ENCODE measurements around the gene RFXANK. TPM values are rescaled to one million over a fixed set of nuclear protein-coding genes. Genes with fewer than 3 reads are reported as not detected.
"Not testable (repeated sequence)": the region's sequence is repeated elsewhere in the genome, so short reads cannot be mapped to it uniquely, and the experiment has no call there.

The RFXANK gene
- total RNA-seq, 2 donors from 2014 or later, result 88.2 to 122 TPM

DNA sequence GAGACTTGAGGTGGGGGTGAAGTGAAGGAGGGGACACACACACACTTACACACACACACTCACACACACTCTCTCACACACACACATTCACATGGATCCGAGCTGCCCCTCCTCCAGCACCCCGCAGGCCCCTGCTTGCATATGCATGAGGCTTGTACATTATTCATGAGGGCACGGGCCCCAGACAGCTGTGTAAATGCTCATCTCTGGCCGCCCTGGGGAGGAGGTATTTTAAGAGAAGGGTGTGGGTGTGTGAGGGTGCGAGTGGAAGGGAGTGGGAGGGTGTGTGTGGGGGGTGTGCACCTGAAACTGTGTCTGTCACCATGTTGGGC lies 22.1 kb downstream of the RFXANK start:
- no peak for DNase-seq (ENCODE audit: low spot score in 2 of 2)
- Mint-ChIP-seq H3K27ac (no peak overlapping the region), H3K9me3 (no peaks in the 10 kb centered on the region), H3K36me3 (peaks cover 0 to 5% of the 10 kb centered on the region in 2 donors)
- ATAC-seq, result no peak

DNA sequence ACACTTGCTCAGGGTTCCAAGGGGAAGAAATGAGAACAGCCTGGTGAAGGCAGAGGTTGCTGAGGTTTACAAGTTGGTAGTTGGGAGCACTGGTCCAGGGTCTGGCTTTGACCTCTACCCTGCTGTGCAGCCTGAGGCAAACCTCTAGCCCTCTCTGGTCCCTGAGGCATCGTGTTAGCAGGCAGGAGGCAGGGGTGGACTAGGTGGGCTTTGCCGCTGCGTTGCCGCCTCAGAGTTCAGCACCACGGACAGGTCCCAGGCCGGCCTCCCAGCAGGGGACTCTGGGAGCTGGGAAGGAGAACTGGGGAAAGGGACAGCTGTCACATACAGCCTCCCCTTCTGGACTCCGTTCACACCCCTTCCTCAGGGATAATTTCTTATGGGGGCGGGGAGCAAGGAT lies 22.8 kb downstream of the RFXANK start:
- H3K36me3 Mint-ChIP-seq, result peaks cover 0 to 5% of the 10 kb centered on the region in 2 donors
- ATAC-seq (no peak), DNase-seq (ENCODE audit: low spot score in 2 of 2) (peak in 1 of 2 donors; percentile 46)
- H3K27ac Mint-ChIP-seq, result no peak overlapping the region
- H3K9me3 Mint-ChIP-seq, result no peaks in the 10 kb centered on the region

DNA sequence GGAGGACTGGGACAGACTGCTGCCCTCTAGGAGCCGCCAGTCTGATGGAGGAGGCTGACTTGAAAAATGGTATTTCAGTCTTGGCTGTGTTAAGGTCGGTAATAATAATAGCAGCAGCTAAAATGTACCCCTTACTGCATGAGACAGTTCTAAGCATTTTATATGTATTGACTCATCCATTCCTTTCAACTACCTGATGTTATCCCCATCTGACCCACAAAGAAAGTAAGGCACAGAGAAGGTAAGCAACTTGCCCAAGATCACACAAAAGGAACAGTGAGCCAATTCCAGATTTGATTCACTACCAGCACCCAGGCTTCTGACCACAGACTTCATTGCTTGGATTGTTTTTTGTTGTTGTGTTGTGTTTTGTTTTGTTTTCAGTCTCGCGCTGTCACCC lies 23.7 kb downstream of the RFXANK start:
- DNase-seq (ENCODE audit: low spot score in 2 of 2) (no peak), ATAC-seq (peak; percentile 43 to 77)
- Mint-ChIP-seq H3K36me3 (peaks cover 0 to 5% of the 10 kb centered on the region in 2 donors), H3K27ac (no peak overlapping the region), H3K9me3 (no peaks in the 10 kb centered on the region)

DNA sequence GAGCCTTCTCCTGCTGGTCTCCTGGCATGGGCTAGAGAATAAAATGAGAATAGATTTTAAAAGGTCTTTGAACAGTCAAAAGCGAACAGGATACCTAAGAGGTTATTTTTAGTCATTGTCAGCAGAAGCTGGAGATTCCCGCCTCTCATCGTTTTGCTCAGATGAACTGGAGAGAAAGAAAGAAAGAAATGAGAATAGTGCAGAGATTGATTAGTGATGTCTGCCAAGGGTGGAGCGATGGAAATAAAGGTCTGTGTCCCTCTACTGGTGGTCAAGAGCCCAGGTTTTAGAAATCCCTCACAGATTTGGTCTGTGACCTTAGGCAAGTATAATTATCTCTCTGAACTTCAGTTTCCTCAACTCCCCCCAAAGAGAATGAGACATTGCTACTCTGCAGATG lies 25.0 kb downstream of the RFXANK start:
- no peak for DNase-seq (ENCODE audit: low spot score in 2 of 2)
- Mint-ChIP-seq H3K9me3 (no peaks in the 10 kb centered on the region), H3K27ac (no peak overlapping the region), H3K36me3 (peaks cover 0 to 5% of the 10 kb centered on the region in 2 donors)
- no peak for ATAC-seq

DNA sequence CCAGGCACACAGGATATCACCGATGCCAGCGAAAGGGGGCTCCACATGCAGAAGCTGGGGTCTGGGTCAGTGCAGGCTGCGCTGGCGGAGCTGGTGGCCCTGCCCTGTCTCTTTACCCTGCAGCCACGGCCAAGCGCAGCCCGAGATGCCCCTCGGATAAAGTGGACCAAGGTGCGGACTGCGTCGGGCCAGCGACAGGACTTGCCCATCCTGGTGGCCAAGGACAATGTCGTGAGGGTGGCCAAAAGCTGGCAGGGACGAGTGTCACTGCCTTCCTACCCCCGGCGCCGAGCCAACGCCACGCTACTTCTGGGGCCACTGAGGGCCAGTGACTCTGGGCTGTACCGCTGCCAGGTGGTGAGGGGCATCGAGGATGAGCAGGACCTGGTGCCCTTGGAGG lies 26.9 kb downstream of the RFXANK start:
- DNase-seq (ENCODE audit: low spot score in 2 of 2) (no peak), ATAC-seq (no peak)
- no peaks in the 10 kb centered on the region for H3K36me3 Mint-ChIP-seq

DNA sequence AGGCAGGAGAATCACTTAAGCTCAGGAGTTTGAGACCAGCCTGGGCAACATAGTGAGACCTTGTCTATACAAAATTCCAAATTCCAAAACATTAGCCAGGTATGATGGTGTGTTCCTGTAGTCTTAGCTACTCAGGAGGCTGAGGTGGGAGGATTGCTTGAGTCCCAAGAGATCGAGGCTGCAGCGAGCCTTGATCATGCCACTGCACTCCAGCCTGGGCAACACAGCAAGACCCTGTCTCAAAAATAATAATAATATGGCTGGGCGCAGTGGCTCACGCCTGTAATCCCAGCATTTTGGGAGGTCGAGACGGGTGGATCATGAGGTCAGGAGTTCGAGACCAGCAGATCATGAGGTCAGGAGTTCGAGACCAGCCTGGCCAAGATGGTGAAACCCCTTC lies 28.9 kb downstream of the RFXANK start:
- not testable (repeated sequence) for H3K9me3 Mint-ChIP-seq; H3K36me3 Mint-ChIP-seq; ATAC-seq; H3K27ac Mint-ChIP-seq; DNase-seq (ENCODE audit: low spot score in 2 of 2)

More for the DNA sequence above, 26.9 kb downstream of the RFXANK start:
- no peak overlapping the region for H3K27ac Mint-ChIP-seq
- no peaks in the 10 kb centered on the region for H3K9me3 Mint-ChIP-seq

DNA sequence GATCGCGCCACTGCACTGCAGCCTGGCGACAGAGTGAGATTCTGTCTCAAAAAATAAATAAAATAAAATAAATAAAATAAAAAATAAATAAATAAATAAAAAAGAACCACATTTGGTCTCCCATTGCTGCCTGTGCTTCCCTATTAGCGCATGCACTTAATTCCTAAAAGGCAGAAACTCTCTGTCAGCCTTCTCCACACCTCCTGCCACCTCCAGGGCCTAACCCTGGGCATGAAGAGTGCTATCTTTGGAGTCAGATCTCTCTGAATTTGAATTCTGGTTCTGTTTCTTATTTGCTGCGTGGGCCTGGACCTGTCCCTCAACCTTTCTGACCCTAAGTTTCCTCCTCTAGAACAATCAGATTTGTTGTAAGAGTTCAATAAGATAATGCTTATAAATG lies 31.0 kb downstream of the RFXANK start:
- Mint-ChIP-seq H3K36me3 (no peaks in the 10 kb centered on the region), H3K9me3 (no peaks in the 10 kb centered on the region), H3K27ac (no peak overlapping the region)
- ATAC-seq, result no peak
- DNase-seq (ENCODE audit: low spot score in 2 of 2), result no peak

DNA sequence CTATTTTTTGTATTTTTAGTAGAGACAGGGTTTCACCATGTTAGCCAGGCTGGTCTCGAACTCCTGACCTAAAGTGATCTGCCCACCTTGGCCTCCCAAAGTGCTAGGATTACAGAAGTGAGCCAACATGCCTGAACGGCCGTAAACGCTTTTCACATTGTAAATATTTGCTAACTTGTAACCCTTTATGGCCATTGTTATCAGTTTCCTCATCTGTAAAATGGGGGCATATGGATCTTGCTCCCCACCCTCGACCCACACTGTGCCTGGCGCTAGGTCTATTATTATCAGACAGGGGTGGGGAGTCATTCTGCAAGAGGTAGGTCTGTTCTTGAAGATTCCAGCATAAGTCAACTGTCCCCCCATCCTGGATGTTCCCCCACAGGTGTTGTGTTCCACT lies 31.6 kb downstream of the RFXANK start:
- H3K9me3 Mint-ChIP-seq, result no peaks in the 10 kb centered on the region
- ATAC-seq, result no peak

DNA sequence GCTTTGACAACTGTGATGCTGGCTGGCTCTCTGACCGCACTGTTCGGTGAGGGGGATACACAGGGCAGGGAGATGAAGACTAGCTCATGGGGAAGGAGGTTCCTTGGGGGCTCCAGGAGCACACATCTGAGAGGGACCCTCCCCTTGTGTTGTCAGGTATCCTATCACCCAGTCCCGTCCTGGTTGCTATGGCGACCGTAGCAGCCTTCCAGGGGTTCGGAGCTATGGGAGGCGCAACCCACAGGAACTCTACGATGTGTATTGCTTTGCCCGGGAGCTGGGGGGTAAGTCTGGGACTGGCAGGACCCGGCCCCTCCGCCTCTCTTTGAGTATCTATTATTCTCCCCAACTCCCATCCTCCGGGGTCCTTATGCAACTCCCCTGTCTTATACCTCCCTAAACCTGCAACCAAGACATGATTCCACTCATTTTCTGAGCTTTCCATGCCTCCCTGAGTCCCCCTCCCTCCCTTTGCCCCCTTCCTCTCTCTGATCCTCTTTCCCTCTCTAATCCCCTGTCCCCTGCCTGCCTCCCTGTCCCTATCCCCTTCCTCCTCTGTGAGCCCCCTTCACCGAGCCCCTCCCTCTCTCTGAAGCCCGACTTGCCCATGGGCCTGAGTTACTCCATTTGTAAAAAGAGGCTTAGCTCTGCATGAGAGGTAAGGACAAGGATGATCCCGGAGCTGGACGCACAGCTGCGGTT lies 32.2 kb downstream of the RFXANK start:
- no peaks in the 10 kb centered on the region for H3K36me3 Mint-ChIP-seq
- ATAC-seq (no peak), DNase-seq (ENCODE audit: low spot score in 2 of 2) (no peak)
- H3K27ac Mint-ChIP-seq, result no peak overlapping the region
- no peaks in the 10 kb centered on the region for H3K9me3 Mint-ChIP-seq

More for the DNA sequence above, 31.6 kb downstream of the RFXANK start:
- no peaks in the 10 kb centered on the region for H3K36me3 Mint-ChIP-seq
- DNase-seq (ENCODE audit: low spot score in 2 of 2), result no peak
- no peak overlapping the region for H3K27ac Mint-ChIP-seq

DNA sequence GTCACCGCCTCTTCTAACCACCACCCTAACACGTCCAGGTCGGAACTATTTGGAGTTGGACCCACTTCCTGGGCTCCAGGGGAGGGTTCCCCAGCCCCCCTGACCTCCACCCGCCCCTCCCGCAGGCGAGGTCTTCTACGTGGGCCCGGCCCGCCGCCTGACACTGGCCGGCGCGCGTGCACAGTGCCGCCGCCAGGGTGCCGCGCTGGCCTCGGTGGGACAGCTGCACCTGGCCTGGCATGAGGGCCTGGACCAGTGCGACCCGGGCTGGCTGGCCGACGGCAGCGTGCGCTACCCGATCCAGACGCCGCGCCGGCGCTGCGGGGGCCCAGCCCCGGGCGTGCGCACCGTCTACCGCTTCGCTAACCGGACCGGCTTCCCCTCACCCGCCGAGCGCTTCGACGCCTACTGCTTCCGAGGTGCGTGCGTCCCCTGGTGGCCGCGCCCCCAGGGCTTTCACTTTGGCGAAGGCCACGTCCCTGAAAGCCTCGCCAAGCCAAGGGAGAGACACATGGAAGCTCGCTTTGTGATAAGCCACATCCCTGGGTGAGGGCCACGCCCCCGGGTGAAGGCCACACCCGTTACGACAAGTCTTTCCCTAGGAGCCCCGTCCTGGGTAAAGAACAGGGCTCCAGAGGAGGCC lies 32.9 kb downstream of the RFXANK start:
- no peaks in the 10 kb centered on the region for H3K36me3 Mint-ChIP-seq
- no peaks in the 10 kb centered on the region for H3K9me3 Mint-ChIP-seq
- ATAC-seq, result peak; percentile 91 to 95
- H3K27ac Mint-ChIP-seq, result peak overlapping the region in 1 of 2 donors; percentile 53
- DNase-seq (ENCODE audit: low spot score in 2 of 2), result peak; percentile 75 to 83

DNA sequence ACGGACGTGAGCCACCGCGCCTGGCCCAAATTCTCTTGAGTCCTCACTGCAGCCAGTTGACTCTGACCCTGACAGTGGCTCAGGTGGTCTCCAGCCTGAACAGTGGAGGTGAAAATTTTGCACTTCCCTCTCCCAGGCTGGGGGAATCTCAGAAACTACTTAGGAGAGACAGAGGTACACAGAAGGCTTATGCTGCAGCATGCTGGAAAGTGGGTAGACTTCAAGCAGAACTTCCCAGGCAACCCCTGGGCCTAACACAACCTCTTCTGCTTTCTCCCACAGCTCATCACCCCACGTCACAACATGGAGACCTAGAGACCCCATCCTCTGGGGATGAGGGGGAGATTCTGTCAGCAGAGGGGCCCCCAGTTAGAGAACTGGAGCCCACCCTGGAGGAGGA lies 34.1 kb downstream of the RFXANK start:
- DNase-seq (ENCODE audit: low spot score in 2 of 2), result no peak
- no peaks in the 10 kb centered on the region for H3K9me3 Mint-ChIP-seq
- no peak overlapping the region for H3K27ac Mint-ChIP-seq
- H3K36me3 Mint-ChIP-seq, result no peaks in the 10 kb centered on the region
- ATAC-seq, result no peak

DNA sequence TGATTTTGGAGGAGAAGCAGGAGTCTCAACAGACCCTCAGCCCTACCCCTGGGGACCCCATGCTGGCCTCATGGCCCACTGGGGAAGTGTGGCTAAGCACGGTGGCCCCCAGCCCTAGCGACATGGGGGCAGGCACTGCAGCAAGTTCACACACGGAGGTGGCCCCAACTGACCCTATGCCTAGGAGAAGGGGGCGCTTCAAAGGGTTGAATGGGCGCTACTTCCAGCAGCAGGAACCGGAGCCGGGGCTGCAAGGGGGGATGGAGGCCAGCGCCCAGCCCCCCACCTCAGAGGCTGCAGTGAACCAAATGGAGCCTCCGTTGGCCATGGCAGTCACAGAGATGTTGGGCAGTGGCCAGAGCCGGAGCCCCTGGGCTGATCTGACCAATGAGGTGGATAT lies 34.6 kb downstream of the RFXANK start:
- Mint-ChIP-seq H3K36me3 (no peaks in the 10 kb centered on the region), H3K27ac (no peak overlapping the region), H3K9me3 (no peaks in the 10 kb centered on the region)
- no peak for ATAC-seq
- no peak for DNase-seq (ENCODE audit: low spot score in 2 of 2)

DNA sequence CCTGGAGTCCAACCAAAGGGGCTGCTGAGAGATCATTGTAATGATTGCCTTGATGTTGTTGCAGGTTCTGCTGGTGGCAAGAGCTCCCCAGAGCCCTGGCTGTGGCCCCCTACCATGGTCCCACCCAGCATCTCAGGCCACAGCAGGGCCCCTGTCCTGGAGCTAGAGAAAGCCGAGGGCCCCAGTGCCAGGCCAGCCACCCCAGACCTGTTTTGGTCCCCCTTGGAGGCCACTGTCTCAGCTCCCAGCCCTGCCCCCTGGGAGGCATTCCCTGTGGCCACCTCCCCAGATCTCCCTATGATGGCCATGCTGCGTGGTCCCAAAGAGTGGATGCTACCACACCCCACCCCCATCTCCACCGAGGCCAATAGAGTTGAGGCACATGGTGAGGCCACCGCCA lies 35.2 kb downstream of the RFXANK start:
- no peak for ATAC-seq

DNA sequence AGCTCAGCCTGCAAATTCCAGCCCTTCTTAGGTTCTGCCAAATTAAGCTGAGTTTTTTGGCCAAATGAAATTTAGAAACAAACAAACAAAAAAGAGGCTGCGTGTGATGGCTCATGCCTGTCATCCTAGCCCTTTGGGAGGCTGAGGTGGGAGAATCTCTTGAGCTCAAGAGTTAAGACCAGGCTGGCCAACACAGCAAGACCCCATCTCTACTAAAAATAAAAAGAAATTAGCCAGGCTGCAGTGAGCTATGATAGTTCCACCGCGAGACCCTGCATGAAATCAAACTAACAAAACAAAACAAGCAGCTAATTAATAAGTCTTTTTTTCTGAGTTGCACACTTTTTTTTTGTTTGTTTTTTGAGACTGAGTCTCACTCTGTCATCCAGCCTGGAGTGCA lies 37.6 kb downstream of the RFXANK start:
- Mint-ChIP-seq H3K9me3 (peaks cover 4 to 7% of the 10 kb centered on the region in 2 donors), H3K36me3 (peaks cover 0 to 6% of the 10 kb centered on the region in 2 donors), H3K27ac (no peak overlapping the region)
- DNase-seq (ENCODE audit: low spot score in 2 of 2) (no peak), ATAC-seq (no peak)

More for the DNA sequence above, 35.2 kb downstream of the RFXANK start:
- Mint-ChIP-seq H3K9me3 (no peaks in the 10 kb centered on the region), H3K27ac (no peak overlapping the region), H3K36me3 (no peaks in the 10 kb centered on the region)
- DNase-seq (ENCODE audit: low spot score in 2 of 2), result no peak

DNA sequence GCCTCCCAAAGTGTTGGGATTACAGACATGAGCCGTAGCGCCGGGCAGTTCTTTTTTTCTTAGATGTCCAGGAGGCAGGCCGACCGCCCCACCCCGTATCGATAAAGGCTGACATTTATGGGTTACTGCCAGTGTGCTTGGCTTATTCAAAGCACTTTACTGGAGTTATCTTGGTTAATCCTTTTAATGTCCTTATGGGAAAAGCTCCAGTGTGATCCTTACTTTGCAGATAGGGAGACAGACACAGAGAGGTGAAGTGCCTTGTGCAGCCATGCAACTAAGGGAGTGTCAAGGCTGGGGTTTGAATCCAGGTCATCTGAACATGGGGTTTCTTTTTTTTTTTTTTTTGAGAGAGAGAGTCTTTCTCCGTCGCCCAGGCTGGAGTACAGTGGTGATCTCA lies 38.9 kb downstream of the RFXANK start:
- DNase-seq (ENCODE audit: low spot score in 2 of 2) (no peak), ATAC-seq (no peak)
- H3K27ac Mint-ChIP-seq, result no peak overlapping the region
- H3K36me3 Mint-ChIP-seq, result peaks cover 4 to 10% of the 10 kb centered on the region in 2 donors
- peaks cover 6 to 11% of the 10 kb centered on the region in 2 donors for H3K9me3 Mint-ChIP-seq

DNA sequence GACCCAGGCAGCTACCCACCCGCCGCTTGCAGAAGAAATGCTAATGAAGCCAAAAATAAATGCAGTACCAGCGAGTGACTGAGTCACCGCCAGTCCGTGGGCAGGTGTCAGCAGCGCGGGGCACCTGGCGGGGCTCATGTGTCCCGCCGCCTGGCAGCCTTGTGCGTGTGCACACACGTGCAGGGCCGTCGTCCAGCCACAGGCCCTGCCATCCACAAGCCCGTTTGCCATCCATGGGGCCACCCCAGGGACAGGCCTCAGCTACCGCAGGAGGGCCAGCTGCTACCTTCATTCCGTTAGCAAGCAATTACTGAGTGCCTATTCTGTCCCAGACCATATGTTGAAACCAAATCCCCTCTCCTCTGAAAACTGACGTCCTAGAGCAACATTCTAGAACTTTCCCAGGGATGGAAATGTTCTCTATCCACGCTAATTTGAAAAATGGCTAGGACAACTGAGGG lies 40.2 kb downstream of the RFXANK start:
- ATAC-seq (no peak), DNase-seq (ENCODE audit: low spot score in 2 of 2) (no peak)
- peaks cover 7 to 14% of the 10 kb centered on the region in 2 donors for H3K36me3 Mint-ChIP-seq
- H3K27ac Mint-ChIP-seq, result no peak overlapping the region
- H3K9me3 Mint-ChIP-seq, result peaks cover 9 to 16% of the 10 kb centered on the region in 2 donors

DNA sequence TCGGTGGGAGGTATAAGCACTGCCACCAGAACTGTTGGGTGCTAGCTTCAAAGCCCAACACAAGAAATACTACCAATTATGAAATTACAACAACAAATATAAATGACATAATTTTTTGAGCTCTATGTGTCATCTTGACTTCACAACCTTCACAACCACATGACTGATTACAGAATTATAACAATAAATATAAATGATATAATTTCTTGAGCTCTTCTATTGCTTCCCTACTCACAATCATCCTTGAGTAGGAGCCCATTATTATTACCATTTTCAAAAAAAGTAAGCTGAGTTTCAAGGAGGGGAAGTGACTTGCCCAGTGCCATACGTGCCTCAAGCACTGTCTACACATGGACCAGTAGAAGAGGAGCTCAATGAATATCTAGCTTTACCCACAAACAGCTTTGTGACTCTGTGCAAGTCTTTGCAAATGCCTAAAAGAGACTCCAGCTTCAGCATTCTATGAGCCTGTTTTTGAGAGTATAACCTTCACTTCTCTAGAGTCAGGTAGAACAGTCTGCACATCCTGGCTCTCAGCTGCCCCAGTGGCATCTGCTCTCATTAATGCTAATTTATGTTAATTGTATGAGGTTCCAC lies 42.3 kb downstream of the RFXANK start:
- peaks cover 7 to 14% of the 10 kb centered on the region in 2 donors for H3K36me3 Mint-ChIP-seq
- no peak for DNase-seq (ENCODE audit: low spot score in 2 of 2)
- peaks cover 9 to 16% of the 10 kb centered on the region in 2 donors for H3K9me3 Mint-ChIP-seq
- no peak for ATAC-seq
- H3K27ac Mint-ChIP-seq, result no peak overlapping the region
